GM18909 (cell line): Measurements from ENCODE around the gene ASCL3.
"Not testable (repeated sequence)": the region's sequence is repeated elsewhere in the genome, so short reads cannot be mapped to it uniquely, and the experiment has no call there.

ENCODE experiments used
- ATAC-seq: cut with Tn5 transposase; IDR thresholded peaks from one replicate; pipeline ENCODE4 v1.9.1; 2021; ENCODE audit warnings: mild to moderate bottlenecking; ENCODE audit not compliant: unreplicated experiment, poor library complexity

Gene ASCL3

GRCh38 chr11:8913961-8914660, 28.7 kb downstream of the ASCL3 start:
- no peak for ATAC-seq

- ATAC-seq = peak; percentile 82
Measured at GRCh38 chr11:8911029-8911823, 31.6 kb downstream of the ASCL3 start, which contains the start of gene AKIP1. Gene AKIP1, plus strand, starts transcription at chr11:8911189. Its CDS starts 261 bp downstream, at chr11:8911450.

- peak; percentile 7 for ATAC-seq
Measured at GRCh38 chr11:8910649-8911026, 32.2 kb downstream of the ASCL3 start.

GRCh38 chr11:8908099-8908498, 34.7 kb downstream of the ASCL3 start:
- no peak for ATAC-seq

- no peak for ATAC-seq
Measured at GRCh38 chr11:8907116-8907515, 35.7 kb downstream of the ASCL3 start.

DNA sequence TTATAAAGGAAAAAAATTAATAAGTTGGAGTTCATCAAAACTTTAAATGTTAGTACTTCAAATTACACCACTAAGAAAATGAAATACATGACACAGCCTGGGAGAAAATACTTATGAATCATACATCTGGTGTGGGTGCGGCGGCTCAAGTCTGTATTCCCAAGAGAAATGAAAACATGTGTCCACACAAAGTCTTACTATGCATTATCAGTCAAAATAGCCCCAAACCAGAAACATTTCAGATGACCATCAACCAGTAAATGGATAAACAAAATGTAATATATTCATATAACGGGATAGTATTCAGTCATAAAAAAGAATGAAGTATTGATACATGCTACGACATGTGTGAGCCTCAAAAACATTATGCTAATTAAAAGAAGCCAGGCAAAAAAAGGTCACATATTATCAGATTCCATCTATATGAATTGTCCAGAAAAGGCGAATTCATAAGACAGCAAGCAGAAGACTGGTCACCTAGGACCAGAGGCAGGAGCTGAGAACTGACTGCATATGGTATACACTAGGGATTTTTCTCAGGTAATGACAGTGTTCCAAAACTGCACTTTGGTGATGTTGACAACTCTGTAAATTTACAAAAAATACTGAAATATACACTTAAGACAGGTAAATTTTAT, 37.2 kb downstream of the ASCL3 start:
- ATAC-seq = no peak

DNA sequence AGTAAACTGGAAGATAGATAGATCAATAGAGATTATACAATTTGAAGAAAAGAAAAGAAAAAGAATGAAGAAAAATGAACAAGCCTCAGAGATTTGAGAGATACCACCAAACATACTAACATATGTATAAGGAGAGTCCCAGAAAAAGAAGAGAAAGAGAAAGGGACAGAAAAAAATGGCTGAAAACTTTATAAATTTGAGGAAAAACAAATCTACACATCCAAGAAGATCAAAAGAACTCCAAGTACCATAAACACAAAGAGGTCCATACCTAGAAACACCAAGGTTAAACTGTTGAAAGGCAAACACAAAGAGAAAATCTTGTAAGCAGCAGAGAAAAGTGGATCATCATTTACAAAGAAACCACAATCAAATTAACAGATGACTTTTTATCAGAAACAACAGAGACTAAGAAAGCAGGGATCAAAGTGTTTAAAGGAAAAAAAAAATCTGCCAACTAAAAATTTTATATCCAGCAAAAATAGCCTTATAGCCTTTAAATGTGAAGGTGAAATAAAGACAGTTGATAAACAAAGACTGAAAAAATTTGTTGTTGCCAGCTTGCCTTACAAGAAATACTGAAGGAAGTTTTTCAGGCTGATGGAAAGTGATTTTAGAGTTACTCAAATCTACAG, 43.6 kb downstream of the ASCL3 start:
- no peak for ATAC-seq

DNA sequence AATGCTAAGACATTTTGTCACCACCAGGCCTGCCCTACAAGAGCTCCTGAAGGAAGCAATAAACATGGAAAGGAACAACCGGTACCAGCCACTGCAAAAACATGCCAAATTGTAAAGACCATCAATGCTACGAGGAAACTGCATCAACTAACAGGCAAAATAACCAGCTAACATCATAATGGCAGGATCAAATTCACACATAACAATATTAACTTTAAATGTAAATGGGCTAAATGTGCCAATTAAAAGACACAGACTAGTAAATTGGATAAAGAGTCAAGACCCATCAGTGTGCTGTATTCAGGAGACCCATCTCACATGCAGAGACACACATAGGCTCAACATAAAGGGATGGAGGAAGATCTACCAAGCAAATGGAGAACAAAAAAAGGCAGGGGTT, 51.6 kb downstream of the ASCL3 start:
- not testable (repeated sequence) for ATAC-seq
